Fibroblast of villous mesenchyme (primary cell): ENCODE results near the gene FAM110D. TPM values are rescaled to one million over a fixed set of nuclear protein-coding genes. Genes with fewer than 3 reads are reported as not detected.

Experiments
- DNase-seq: peaks from one replicate; pipeline ENCODE4 v3.0.0-alpha.2; 2010; ENCODE audit warnings: low read depth
- H3K4me3 ChIP-seq: 2 replicates; pipeline ENCODE4 v1.5.1; 2011; ENCODE audit warnings: low read depth, mild to moderate bottlenecking, low read length
- CTCF ChIP-seq: IDR thresholded peaks from 2 replicates; pipeline ENCODE4 v1.5.1; 2012; ENCODE audit warnings: low read depth, mild to moderate bottlenecking, low read length; ENCODE audit not compliant: insufficient read depth
- total RNA-seq: library from RNA; depleted of rRNA; stranded (reverse); fragments of >200 nt; gene quantifications from 2 replicates; pipeline ENCODE4 v1.2.3, GENCODE V29; 2012

Gene FAM110D
- total RNA-seq, 1 donor: under 0.01 TPM

- peak; percentile 79 for TF ChIP-seq CTCF
- peak within 1 kb of the TSS; percentile 89 for H3K4me3 ChIP-seq
- peak; percentile 94 for DNase-seq
Measured at GRCh38 chr1:26169669-26170471, 11.0 kb downstream of the FAM110D start, which contains the start of gene ZNF593. Gene ZNF593, plus strand, starts transcription at chr1:26169908. Its CDS starts 76 bp downstream, at chr1:26169984.

DNA sequence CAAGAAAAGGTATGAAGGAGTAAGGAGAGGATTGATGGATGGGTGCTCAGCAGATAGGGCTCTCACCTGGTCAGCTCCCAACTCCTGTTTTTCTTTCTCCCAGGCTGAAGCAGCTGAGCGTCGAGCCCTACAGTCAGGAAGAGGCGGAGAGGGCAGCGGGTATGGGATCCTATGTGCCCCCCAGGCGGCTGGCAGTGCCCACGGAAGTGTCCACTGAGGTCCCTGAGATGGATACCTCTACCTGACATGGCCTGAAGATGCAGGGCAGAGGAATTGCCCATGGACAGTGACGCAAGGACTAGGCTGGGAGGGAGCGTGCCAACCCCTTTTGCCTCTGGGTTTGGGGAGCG is 11.6 kb downstream of the FAM110D start:
- TF ChIP-seq CTCF: no peak
- peak overlapping the region; percentile 89 for H3K4me3 ChIP-seq
- DNase-seq: no peak

DNA sequence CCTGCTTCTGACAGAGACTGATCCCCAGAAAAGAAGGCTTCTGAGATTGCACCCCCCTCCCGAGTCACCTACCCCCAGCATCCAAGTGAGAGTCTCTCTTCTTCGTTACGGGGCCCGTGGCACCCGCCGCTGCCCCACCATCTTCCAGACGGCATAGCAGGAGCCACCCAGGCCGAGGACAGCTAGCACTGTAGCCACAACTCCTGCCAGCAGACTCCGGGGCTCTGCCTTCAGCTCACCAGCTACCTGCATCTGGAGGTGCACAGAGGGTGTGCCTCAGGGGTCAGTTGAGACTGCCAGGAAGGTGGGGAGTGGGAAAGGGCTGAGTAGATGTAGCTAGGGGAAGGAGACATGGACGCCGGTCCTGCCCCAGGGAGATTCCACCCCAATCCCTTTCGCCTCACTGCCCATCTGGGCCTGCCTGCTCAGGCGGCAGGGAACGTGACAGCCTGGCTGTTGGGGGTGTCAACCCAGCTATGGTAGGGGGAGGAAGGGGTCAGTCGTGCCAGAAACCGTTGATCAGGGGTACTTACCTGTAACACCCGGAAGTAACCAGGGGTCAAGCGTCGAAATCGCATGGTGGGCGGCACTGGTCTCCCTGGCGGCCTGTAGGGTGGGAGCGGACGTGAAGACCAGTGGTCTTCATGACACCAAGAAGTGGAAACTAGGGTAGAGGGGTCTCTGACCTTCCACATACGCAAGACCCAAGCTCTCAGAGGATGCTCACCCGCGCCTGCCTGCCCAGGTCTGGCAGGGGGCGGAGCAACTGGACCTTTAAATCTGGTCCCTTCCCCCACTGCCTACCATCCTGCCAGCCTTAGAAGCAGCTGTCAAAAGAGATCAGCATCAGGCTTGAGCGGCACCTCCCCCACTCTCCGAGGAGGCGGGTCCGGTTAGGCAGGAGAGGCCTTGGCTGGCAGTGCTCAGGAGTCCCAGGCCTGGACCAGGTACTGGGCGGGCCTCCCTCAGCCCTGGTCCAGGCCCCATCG is 12.5 kb downstream of the FAM110D start, which contains the start of gene ZNF593OS:
Gene ZNF593OS, minus strand, starts transcription at position 749 of the 989 bp plus-strand sequence. Its CDS starts 171 bp downstream, at position 578.
- DNase-seq: no peak
- H3K4me3 ChIP-seq: peak within 1 kb of the TSS; percentile 89
- TF ChIP-seq CTCF: no peak

DNA sequence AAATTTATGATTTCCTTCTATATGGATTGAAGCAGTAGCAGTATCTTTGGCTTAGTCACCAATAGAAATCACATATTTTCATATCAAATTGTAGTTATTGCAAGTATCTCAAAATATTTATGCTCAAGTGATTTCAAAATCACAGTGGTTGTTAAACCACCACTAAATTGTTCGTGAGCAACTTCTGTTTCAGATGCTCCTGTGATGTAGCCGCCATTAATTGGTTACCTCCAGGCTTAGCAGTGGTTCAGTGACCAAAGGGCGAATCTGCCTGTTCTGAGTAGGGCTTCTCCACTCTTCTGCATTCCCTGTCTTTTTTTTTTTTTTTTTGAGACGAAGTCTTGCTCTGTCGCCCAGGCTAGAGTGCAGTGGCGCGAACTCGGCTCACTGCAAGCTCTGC is 16.5 kb downstream of the FAM110D start:
- no peak for DNase-seq
- TF ChIP-seq CTCF: no peak
- H3K4me3 ChIP-seq: no peak overlapping the region

- no peak for DNase-seq
- H3K4me3 ChIP-seq: no peak within 1 kb of the TSS
- no peak for TF ChIP-seq CTCF
Measured at GRCh38 chr1:26177182-26177684, 18.4 kb downstream of the FAM110D start, which contains the start of gene CNKSR1. Gene CNKSR1, plus strand, starts transcription at chr1:26177491. Its CDS starts 57 bp downstream, at chr1:26177548.

DNA sequence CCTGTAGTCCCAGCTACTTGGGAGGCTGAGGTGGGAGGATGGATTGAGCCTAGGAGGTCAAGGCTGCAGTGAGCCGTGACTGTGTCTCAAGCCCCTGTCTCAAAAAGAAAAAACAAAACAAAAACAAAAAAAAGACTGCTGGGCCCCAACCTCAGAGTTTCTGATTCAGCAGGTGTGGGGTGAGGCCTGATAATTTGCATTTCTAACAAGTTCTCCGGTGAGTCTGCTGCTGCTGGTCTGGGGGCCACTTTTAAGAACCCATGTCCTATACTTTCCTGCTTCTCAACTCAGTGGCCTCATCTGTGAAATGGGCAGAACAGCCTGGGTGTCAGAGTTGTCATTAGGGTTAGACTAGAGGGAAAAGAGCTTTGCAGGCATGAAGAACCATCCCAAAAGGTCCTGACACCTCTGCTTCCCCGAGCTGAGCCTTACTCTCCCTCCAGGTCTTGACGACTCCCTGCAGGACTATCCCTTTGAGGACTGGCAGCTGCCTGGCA is 21.2 kb downstream of the FAM110D start:
- no peak for TF ChIP-seq CTCF
- H3K4me3 ChIP-seq: no peak overlapping the region
- DNase-seq: no peak
